ENCODE data around the gene HOXA6.
A peak's percentile ranks its signal among the peaks of the same experiment; 100 is the strongest.

Gene HOXA6

DNA sequence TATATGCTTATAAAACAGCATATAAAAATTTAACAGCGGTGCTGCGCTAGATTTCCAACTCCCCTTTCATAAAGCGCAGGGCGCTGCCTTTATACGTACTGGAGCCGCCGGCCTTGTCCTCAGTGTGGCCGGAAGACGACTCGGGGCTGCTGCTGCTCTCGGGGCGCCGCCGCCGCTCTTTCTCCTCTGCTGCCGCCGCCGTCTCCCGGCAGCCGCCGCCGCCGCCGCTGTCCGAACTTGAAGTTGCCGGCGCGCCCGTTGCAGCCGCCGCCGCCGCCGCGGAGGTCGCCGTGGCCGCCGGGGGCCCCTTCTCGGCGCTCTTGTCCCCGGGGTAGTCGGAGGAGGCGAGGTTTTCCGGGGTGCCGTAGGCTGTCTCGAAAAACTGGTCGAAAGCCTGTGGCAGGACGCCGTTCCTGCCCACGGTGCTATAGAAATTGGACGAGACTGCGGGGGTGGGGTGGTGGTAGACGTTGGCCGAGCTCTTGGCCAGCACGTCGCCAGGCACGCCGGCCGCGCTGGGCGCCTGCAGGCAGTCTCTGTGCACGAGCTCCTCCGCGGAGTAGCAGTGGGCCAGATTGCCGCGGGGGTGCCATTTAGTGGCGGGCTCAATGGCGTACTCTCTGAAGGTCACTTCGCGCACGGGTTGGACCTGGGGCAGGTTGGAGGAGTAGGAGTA is 36.9 kb upstream of the HOXA6 start:
- DNase-seq, result no peak

DNA sequence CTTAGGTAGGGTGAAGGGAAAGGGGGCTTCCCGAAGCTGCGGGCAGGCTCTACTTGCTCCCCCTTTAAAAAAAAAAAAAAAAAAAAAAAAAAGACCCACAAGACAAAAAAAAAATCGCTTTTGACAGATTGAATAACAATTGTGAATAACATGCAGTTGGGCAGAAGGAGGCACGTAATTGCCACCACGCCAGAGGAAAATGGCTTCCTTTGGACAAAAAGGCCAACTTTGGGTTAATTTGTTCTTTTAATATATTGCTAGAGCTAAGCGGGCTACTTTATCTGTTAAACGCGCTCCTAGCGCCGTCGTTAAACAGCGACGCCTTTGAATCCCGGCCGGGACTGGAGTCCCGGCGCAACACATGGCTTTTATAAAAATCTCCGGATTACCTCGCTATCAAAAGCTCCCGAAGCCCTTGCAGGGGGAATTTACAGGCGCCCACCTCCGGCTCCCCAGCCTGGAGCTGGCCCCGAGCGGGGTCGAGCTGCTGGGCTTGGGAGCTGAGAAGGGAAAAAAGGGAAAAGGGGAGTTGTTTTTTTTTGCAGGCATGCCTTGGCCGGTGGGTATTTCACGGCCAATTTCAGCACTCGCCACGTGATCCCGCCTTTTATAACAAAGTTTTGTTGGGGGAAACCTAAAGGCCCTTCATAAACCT is 36.2 kb upstream of the HOXA6 start:
- DNase-seq, result no peak

DNA sequence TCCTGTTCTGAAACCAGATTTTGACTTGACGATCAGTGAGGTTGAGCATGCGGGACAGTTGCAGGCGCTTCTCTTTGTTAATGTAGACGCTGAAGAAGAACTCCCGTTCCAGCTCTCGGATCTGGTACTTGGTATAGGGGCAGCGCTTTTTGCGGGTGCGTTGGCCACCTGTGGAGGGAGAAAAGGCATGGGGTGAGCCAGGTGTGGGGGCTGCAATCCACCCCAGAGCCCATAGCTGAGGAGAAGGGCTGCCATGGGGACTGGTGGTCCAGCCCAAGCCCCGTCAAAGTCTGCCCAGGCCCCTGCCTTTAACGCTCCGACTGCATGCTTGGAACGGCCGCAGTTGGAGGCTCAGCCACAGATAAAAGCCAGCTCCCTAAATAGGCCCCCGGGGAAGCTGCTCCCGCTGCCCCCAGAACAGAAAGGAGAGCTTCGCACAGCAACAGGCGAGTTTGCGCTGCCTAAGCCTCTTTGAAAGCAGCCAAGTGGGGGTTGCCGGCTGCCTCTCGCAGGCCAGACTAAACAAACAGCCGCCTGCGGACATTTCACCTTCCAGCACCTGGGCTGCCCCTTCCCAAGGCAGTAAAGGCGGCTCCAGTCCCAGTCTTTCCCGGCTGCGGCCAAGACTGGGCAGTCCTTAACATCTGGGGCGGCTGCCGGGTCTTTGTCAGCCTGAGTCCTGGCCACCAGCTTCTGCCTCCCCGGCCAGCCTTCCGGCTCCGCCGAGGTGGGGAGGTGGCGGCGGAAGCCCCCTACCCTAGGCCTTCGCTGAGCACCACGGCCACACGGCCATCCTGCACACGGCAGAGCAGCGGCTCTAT is 35.5 kb upstream of the HOXA6 start:
- no peak for DNase-seq

DNA sequence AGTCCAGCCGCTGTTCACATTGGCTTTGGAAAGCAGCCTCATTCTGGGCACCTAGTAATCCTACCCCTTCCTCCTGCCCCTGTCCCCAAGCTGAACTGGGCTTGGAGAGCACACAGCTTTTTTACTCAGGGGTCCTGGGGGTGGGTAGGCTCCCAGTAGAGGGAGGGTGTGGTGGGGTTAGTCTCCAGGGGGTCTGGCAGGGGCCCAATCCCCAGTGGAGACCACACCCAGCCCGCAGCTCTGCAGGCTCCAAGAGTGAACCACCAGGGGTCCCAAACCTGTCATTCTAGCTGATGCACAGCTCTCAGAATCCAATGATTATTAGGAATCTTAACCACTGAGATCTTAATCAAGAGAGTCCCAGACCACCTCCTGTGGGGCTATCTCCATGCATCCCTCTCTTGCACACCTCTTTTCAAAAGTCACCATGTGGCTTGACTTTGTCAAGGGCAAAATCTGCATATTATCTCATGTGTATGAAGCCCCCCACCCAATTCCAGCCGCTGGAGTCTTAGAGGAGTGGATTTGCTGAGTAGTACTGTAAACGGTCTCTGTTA is 34.8 kb upstream of the HOXA6 start:
- DNase-seq, result no peak

DNA sequence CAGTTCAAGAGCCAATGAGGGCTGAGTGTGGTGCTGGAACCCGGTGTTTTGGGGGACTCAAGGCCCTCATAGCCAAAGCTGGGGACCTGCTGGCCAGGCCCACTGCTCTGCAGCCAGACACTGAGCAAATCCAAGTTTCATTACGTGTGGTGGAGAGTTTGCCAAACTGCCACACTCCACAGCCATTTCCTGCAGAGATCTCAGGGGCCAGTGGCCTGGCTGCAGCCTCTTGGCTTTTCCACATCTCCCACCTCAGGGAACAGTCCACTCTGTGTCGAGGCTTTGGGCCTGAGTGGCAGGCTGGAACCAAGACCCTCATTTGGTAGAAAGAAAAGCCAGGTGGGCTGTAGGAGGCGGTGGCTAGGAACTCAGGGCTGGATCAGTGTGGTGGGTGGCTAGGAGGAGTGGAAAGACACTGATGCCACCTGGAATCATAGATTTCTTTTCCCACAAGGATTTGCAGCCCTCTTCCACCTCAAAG is 34.3 kb upstream of the HOXA6 start:
- no peak for DNase-seq

DNA sequence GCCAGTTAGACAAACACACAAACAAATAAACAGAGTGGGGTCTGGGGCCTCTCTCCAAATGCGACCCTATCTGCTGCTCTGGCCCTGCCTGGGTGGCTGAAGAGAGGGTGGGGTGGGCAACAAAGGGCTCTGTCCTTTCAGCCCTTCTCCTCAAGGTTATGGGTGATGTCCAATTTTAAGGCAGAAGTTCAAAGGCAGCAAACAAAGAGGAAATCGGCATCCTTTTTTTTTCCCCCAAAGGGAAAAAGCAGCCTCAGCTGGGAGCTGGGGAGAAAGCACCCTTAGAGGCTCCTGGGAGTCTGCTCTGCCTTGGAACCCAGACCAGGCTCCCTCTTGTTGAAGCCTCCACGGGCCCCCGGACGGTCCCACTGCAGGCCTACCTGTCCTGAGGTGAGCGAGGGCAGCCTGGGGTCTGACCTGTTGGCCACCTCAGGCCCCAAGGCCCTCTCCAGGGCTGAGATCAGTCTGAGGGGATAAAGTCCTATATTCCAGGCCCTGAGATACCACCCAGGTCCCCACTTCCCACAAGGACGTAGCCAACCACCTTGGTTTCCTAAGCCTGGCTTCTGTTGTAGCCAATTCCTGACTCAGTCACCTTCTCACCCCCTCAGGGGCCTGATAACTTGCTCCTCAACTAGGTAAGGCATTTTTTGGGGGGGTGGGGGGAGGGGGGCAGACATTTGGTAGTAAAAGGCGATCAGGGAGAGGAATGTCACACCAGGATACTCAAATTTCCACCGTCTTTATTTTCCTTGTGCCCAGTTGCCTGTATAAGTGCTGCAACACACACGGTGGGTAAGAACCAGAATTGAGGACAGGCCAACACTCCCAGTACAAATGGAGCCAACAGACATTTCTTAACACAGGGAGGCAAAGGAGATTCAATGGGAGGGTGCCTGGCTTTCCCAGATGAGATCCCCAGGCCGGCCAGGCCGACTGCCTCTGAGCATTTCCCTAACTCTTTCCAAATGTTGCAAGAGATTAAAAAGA is 33.2 kb upstream of the HOXA6 start:
- no peak for DNase-seq

DNA sequence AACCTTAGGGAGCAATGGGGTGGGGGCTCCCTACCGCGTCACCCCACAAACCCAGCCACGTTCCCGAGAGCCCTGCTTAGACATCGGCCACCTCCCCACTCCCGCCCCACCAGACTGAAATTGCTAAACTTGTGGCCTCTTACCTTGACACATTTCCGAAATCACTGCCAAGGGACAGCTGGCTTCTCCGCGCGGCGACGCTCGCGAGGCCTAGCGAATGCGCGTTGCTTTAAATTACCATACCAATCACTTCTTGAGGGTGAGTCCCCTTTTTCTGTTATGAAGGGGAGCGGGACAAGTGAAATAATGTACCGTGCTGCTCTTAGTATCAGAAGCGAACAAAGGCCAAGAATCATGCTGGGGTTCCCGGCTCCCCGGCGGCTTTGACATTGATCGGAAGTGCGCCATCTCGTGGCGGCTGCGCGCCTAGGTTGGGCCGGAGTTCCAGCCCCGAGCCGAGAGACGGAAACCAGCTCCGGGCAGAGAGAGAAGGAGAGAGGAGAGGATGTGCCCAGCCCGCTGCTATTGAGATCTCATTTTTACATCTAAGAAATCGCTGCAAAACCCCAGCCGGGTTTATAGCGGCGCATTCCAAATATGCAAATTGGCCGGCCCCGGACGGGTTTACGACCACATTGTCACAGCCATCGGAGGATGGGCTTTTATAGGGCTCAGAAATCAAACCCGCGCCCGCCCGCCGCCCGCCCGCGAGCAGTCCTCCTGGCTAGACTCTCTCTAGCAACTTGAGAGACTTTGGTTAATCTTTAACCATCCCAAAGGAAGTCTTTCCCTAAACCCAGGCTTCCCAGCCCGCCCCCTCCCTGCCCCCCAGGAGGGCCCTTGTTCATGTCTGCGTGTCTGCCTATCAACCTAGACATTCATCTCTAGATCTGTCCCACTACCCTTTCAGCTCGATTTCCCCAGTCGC is 32.2 kb upstream of the HOXA6 start:
- DNase-seq, result peak; percentile 36

DNA sequence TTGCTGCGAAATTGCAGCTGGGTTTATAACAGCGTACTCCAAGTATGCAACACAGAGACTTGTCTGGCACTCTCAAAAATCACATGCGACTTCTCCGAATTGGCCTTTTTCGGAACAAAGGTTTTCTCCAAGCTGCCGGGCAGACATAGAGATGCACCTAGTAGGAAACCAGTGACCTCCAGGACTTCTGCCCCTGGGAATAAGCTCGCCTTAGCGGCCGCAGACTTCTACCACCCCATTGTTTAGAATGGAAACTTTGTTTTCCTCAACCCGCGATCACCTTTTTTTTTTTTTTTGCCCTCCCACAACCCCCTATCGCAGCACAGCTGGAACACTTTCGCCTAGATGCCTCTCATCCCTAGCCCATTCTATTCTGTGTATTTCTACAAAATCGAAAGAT is 31.5 kb upstream of the HOXA6 start:
- no peak for DNase-seq

DNA sequence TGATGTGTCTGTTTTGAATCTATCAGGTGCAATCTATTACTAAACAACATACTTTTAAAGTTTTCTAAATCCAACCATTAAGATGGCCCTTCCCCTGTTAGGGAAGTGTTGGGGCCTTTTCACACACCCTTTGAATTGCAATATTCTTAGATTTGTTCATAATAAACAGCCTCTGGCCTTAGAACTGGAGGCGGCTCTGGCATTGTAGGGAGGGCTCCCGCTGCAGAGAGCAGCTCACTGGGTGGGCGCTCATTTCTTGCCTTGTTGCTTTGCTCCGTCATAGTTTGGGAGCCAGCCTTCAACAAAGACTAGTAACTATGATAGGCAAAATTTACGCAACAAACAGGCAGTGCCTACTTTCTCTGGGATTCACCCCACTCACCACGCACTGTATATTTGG is 30.8 kb upstream of the HOXA6 start:
- no peak for DNase-seq

DNA sequence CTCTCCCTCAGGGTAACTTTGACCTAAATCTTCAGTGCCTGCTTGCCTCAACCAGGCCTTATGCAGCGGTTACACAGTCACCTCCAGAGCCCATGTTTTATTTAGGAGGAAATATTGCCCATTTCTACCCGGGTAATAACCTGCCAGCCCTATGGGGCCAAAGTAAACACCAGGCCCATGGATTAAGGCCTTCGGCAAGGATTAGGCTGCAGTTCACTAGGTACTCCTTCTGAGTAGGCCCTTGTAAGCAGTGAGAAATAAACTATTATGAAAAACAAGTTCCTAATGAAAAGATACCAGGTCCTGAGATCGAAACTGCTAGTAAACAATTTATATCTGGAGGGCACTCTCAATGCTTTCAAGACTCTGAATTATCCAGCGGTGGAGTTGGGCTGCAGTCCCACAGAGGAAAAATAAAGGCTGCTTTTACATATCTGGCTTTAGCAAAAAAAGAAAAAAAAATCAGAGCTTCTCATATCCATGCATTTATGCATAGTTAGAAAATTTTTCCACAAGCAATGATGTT is 30.3 kb upstream of the HOXA6 start:
- DNase-seq, result no peak

DNA sequence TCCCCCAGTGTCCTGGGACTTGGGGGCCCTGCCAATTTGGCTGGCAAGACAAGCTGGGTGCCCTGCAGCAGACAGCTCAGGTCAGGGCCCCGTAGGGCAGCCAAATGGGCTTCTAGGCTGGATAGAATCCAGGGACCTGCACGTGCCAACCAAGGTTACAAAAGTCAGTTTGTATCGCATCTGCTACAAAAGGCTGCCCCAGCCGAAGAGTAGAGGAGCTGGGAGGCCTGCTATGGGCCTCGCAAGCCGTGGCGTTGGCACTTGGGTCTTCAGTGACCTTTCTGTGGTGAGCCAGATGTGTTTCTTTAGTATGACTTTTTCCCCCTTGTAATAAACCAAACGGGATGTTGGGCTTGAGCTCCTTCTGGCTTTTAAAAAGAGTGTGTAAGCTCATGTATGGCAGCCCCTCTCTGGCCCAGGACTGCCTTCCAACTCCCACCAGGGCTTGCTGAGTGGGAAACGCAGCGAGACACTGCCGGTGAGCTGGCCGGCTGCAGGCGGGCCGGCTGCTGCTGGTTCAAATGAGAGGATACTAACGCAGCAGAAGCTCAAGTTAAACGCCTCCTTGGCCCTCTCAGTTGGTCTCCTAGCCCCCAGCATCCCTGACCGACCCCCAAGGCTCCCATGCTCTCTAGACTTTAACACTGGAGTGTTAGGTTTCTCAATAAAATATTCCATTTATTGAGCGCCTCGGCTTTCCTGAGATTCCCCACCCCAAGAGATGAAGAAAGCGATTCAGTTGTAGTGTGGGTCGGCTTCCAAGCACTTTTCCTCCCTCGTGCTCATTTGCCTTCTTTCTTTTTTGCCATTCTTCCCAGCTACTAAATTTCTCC is 29.6 kb upstream of the HOXA6 start:
- DNase-seq, result no peak

DNA sequence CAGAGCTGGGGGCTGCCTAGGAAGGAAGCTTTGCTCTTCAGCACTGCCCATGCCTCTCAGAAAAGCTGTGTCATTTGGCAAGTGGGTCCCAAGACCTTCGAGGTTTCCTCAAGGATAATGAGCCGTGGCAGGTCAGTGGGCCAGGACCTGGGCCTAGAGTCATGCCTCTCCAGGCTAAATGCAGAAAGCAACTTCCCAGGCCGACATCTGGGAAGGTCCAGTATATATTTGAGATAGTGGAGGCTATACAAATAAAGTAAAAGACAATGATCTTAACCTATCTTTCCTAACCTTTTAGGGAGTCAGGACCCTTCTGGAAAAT is 28.9 kb upstream of the HOXA6 start:
- DNase-seq, result no peak

DNA sequence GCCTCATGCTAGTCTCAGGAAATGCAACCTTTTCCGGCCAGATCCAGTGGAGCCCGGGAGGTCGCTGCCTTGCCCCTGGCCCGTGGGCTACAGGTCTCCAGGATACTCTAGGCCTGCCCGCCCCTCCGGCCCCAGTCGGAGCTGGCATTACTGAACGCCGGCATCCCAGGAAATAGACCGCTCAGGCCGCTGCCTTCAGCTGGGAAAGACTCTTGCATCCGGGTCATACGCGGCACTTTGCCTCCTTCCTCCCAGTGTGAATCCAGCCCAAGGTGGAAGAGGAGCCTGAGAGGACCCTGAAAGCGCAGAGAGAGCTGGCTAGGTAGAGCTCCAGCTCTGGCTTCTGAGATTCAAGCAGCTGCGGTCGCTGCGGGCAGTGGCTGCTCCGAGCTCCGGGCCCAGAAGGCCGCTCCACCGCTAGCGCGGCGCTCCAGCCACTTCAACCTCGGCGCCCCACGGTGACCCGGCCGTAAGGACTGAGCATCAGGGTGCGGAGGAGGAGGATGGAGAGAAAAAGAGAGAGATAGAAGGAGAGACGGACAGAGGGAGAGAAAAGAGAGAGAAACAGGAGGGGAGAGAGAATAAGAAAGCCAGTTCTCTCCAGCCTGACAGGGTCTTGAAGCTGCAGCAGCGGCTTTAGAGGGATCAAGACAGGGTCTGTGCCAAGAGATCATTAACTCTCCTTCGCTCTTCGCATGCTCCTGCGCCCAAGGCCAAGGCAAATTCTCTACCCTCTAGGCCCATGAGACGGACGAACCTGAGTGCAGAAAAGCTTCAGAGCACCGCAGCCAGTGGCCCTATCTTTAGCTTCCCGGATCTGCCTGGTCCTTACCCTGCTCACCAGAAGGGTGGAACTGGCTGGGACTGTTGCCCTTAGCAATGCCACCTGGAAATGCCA is 28.3 kb upstream of the HOXA6 start:
- no peak for DNase-seq

DNA sequence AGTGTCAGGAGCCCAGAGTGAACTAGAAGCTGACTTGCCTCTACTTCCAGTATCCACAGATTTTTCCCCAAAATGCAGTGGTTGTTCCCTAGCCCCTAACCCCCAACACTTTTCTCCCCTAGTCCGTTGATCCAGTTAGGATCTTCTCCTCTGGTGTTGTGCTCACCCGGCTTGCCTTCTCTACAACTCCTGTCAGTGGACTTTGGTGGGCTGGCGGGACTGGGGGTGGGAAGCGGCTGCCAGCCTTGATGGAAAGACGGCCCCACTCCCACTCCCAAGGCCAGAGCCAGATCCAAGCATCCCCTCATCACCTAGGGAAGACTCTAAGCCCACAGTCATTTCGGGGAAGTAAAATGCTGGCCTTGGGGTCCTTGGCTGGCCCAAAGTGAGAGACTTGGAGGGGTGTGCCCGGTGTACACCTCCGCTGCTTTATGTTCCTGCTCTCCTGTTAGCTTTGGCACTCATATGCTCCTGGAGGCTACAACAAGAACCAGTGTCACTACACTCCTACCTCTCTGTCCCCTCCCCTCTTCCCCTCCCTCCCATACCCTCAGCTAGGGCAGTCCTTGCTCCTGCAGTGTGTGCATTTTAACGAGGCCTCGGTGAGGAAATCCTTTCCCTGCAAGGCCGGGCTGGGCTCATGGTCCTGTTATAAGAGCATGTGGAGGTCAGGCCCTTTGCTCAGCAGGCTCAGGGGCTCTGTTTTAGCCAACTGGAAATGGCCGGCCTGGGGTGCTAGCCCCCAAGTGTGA is 27.5 kb upstream of the HOXA6 start:
- no peak for DNase-seq

DNA sequence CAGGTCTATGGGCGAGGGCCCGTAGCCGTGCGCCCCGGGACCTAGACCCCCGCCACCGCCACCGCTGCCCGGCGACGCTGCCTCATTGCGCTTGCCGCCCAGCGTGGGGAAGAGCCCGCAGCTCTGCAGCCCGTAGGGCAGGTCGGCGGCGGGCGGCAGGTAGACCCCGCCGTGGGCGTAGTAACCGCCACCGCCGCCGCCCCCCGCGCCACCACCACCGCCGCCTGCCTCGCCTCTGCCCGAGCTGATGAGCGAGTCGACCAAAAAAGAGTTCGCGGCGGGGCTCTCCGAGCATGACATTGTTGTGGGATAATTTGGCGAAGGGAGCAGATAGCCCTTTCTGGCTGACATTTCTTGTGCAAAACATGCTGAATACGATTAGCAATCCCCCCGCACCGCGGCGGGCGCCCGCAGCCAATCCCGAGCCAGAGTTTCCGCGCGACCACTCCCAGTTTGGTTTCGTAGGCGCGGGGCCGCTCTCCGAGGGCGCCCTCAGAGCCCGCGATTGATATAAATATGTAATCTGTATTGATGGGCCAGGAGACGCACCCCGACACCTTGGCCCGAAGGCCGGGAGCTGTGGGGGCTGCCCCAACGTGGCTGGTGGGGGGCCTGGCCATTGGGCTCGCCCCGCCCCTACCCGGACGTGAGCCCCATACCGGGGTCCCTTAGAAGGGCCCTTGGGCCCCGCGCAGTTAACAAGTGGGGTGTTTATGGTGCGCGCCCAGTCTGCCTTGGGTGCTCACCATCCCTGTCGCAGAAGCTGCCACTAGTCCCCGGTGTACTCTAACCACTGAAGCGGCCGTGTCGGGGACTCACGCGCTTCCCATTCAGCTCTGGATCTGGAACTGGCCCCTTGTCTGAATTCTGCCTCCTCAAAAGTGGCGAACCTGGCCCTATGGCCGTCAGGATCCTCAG is 26.6 kb upstream of the HOXA6 start, which contains the start of gene HOXA10:
TSS of gene HOXA10 (minus strand) at position 365 of the 918 bp plus-strand sequence. CDS start at position 351, 14 bp downstream.
- no peak for DNase-seq

DNA sequence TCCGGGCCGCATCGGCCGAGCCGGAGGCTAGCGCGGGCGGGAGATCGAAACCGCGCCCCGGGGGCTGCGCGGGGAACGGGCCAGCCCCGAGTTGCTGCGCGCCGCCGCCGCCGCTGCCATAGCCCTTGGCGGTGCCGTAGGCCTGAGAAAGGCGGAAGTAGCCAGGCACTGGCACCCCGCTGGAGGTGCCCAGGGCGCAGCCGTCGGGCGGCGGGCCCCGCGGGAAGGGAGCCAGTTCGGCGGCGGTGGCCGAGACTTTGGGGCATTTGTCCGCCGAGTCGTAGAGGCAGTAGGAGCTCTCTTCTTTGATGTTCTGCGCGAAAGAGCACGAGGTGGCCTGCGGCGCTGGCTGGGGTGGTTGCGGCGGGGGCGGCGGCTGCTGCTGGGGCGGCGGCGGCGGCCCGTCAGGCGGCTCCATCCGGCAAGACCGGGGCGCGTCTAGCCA is 26.0 kb upstream of the HOXA6 start:
- no peak for DNase-seq
